HepG2 (cell line): Measurements from ENCODE around the gene CDC42EP1. TPM values are rescaled to one million over a fixed set of nuclear protein-coding genes. Genes with fewer than 3 reads are reported as not detected.

Experiments
- ATAC-seq: fragments of 200-7000 bp; cut with Tn5 transposase; 3 replicates; pipeline ENCODE4 v1.9.1; 2020; ENCODE audit warnings: mild to moderate bottlenecking, moderate library complexity
- BruUV-seq: library from RNA; stranded (reverse); fragments of 400-500 nt; replicated peaks from 2 replicates; lab custom pipeline; 2021; lab: Mats Ljungman, UMichigan
- CTCF ChIA-PET: fragments of 300-600 bp; formaldehyde crosslinking; extraction: SDS; loops from one replicate; lab custom pipeline; 2021; ENCODE audit warnings: low total read pairs, inconsistent platforms, low intra/inter-chr PET ratio; lab: Yijun Ruan, JAX
- POLR2A ChIA-PET: fragments of 350-600 bp; sonication (Branson Sonifier 250); formaldehyde crosslinking; loops from one replicate; lab custom pipeline; 2020; ENCODE audit warnings: antibody characterized with exemption, inconsistent platforms; lab: Yijun Ruan, JAX
- DNase-seq: peaks from one replicate; pipeline ENCODE4 v3.0.0-alpha.2; 2015; ENCODE audit warnings: low spot score
- FAIRE-seq: peaks from 3 replicates; lab custom pipeline; 2011; peaks lifted over from hg19 to GRCh38; lab: Jason Lieb, UNC
- H2AFZ ChIP-seq: one replicate; pipeline ENCODE4 v1.6.1; 2011; ENCODE audit warnings: low read length, inconsistent platforms
- H3K27ac ChIP-seq: fragments of 300-600 bp; 3 replicates; pipeline ENCODE4 v1.8.0; 2011; ENCODE audit warnings: mixed run types, mild to moderate bottlenecking, mixed read lengths, low read length, inconsistent platforms; ENCODE audit not compliant: insufficient read depth; ENCODE audit errors: extremely low read length
- H3K27me3 ChIP-seq, 2 experiments: fragments of 200-600 bp in 1 of 2; 2 replicates in 1 of 2; 3 replicates in 1 of 2; pipeline versions ENCODE4 v1.6.0 to v1.8.0; 2011; ENCODE audit warnings: low read length in 2 of 2, mild to moderate bottlenecking in 2 of 2, moderate library complexity in 2 of 2, inconsistent platforms in 1 of 2; ENCODE audit not compliant: insufficient read depth in 2 of 2, control insufficient read depth in 1 of 2
- H3K36me3 ChIP-seq, 2 experiments: fragments of 200-600 bp in 1 of 2; replicated peaks in 1 of 2; 2 replicates in 1 of 2; 3 replicates in 1 of 2; pipeline versions ENCODE4 v1.5.1 to v1.8.0; 2011; ENCODE audit warnings: low read length in 2 of 2, inconsistent platforms in 1 of 2; ENCODE audit not compliant: insufficient read depth in 2 of 2, control insufficient read depth in 1 of 2
- H3K4me1 ChIP-seq: 2 replicates; pipeline ENCODE4 v1.5.1; 2012; ENCODE audit warnings: low read length, inconsistent platforms; ENCODE audit not compliant: insufficient read depth
- H3K4me2 ChIP-seq: 2 replicates; pipeline ENCODE4 v1.6.0; 2011; ENCODE audit warnings: low read depth, low read length, inconsistent platforms
- H3K4me3 ChIP-seq, 3 experiments: fragments of 200-600 bp in 1 of 3; sonication (generic), shearing (Covaris generic) in 1 of 3; replicated peaks in 1 of 3; 2 replicates each; pipeline ENCODE4 v1.5.1; 2011 to 2016; ENCODE audit warnings: low read length in 3 of 3, inconsistent platforms in 2 of 3, low read depth in 2 of 3, mild to moderate bottlenecking in 2 of 3, control low read depth in 1 of 3, mixed read lengths in 1 of 3; ENCODE audit not compliant: insufficient read depth in 1 of 3
- H3K79me2 ChIP-seq: one replicate; pipeline ENCODE4 v1.6.1; 2011; ENCODE audit warnings: low read length, inconsistent platforms; ENCODE audit not compliant: insufficient read depth
- H3K9ac ChIP-seq: 2 replicates; pipeline ENCODE4 v1.6.0; 2011; ENCODE audit warnings: mild to moderate bottlenecking, low read depth, low read length, inconsistent platforms; ENCODE audit not compliant: insufficient read depth
- H3K9me3 ChIP-seq: 2 replicates; pipeline ENCODE4 v1.5.1; 2012; ENCODE audit warnings: mild to moderate bottlenecking, low read length
- H4K20me1 ChIP-seq: 2 replicates; pipeline ENCODE4 v1.6.0; 2011; ENCODE audit warnings: inconsistent platforms, mild to moderate bottlenecking, low read length, moderate library complexity; ENCODE audit not compliant: insufficient read depth
- YEATS2 ChIP-seq: sonication (generic); formaldehyde crosslinking; IDR thresholded peaks from 2 replicates; pipeline ENCODE4 v1.4.0; 2020; ENCODE audit warnings: missing genetic modification reagents, borderline replicate concordance
- WGBS: methylation state at CpG from one replicate; pipeline ENCODE4 v1.1.6; 2017; ENCODE audit warnings: low lambda C conversion rate; 5-methylcytosine and 5-hydroxymethylcytosine counted together
- in situ Hi-C: cut with HindIII; loops from 2 replicates; pipeline ENCODE4 v1.10.0; 2017; ENCODE audit warnings: low pct_unique_long_range_greater_than_20kb; ENCODE audit not compliant: extremely low pct_ligation_motif_present
- intact Hi-C: fragments of 100-400 bp; cut with micrococcal nuclease; formaldehyde crosslinking; loops from one replicate; pipeline ENCODE4 v1.10.0; 2022; ENCODE audit not compliant: unreplicated experiment
- polyA plus RNA-seq, 8 experiments: library from polyadenylated mRNA; depleted of rRNA in 3 of 8; stranded (reverse) in 7 of 8; unstranded in 1 of 8; fragments of >200 nt; fragmentation: Illumina TruSeq in 4 of 8; extraction: Trizol in 4 of 8; gene quantifications; 2 replicates each; pipeline versions ENCODE4 v1.2.1 to v1.2.3, GENCODE V29; 2011 to 2016; ENCODE audit warnings: low read depth in 4 of 8, missing spikeins in 1 of 8, mixed read lengths in 1 of 8; ENCODE audit not compliant: insufficient read depth in 1 of 8
- total RNA-seq, 5 experiments: library from RNA; depleted of rRNA; stranded (reverse); fragments of >200 nt; fragmentation: Illumina TruSeq; extraction: Trizol; gene quantifications; 2 replicates each; pipeline ENCODE4 v1.2.3, GENCODE V29; 2016; ENCODE audit warnings: low read depth in 1 of 5
- TF ChIP-seq, protein P1 (sequence below): sonication (generic); formaldehyde crosslinking; IDR thresholded peaks from 2 replicates; pipeline ENCODE4 v1.4.0; 2020; ENCODE audit warnings: missing genetic modification reagents
- TF ChIP-seq, protein P2 (sequence below): fragments of 450-650 bp; IDR thresholded peaks from 2 replicates; pipeline ENCODE4 v1.6.1; 2017; ENCODE audit warnings: mild to moderate bottlenecking

CDC42EP1 gene
- total and polyA plus RNA-seq, 2 of the 13 experiments (the other 11 are each of a cell fraction or from before 2014, with no cell fraction given), result 17.1 to 29.5 TPM

DNA sequence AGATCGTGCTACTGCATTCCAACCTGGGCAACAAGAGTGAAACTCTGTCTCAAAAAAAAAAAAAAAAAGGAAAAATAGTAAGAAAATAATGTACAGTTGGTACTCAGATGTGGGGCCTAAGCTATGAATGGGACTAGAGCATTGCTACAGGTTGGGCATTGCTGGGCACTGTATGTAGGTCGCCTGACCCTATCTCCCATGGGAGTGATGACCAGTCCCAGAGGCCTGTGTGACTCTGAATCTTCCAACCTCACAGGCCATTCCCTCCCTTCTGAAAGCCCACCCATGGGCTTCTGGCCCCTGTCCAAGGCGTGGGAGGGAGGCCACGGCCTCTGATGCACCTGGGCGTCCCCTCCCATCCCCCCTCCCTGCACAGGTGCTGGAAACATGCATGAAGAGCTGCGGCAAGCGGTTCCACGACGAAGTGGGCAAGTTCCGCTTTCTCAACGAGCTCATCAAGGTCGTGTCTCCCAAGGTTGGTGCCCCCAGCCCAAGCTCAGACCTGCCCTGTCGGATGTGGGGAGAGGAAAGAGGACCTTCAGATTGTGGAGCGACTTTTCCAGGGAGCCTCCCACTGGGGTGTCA lies 57.9 kb downstream of the CDC42EP1 start:
- DNase-seq (no peak), FAIRE-seq (no peak), ATAC-seq (no peak)
- Histone ChIP-seq H3K4me2 (no peak overlapping the region), H3K79me2 (no peaks in the 10 kb centered on the region), H3K9me3 (no peaks in the 10 kb centered on the region), H3K27me3 (no peaks in the 10 kb centered on the region; a peak in 1 of 5 replicates), H3K9ac (no peak overlapping the region), H4K20me1 (no peaks in the 10 kb centered on the region), H2AFZ (no peak overlapping the region), H3K36me3 (peaks cover 21 to 42% of the 10 kb centered on the region in 2 experiments; a peak in 4 of 5 replicates), H3K4me3 (no peak overlapping the region), H3K4me1 (peaks cover 1% of the 10 kb centered on the region; the same call in 1 of the 2 replicates), H3K27ac (no peak overlapping the region)
- BruUV-seq, result TSS peak; percentile 58
- in situ Hi-C loops, result no loop called here
- intact Hi-C loops, result no loop called here
- WGBS, result 95% methylated on average over 11 of the region's 14 CpGs
- CTCF ChIA-PET, result no interaction called here
- POLR2A ChIA-PET, result interaction anchor here (0.6 to 1.1 kb wide), 3 partner anchors 9 to 82 kb away, joined by 3 to 7 read pairs (median 3); partner anchors contain the start of gene GGA1
- no peak for TF ChIP-seq YEATS2
- TF ChIP-seq, protein P1, sequence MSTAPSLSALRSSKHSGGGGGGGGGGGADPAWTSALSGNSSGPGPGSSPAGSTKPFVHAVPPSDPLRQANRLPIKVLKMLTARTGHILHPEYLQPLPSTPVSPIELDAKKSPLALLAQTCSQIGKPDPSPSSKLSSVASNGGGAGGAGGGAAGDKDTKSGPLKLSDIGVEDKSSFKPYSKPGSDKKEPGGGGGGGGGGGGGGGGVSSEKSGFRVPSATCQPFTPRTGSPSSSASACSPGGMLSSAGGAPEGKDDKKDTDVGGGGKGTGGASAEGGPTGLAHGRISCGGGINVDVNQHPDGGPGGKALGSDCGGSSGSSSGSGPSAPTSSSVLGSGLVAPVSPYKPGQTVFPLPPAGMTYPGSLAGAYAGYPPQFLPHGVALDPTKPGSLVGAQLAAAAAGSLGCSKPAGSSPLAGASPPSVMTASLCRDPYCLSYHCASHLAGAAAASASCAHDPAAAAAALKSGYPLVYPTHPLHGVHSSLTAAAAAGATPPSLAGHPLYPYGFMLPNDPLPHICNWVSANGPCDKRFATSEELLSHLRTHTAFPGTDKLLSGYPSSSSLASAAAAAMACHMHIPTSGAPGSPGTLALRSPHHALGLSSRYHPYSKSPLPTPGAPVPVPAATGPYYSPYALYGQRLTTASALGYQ (CRISPR knock-in tag), result no peak
- TF ChIP-seq, protein P2, sequence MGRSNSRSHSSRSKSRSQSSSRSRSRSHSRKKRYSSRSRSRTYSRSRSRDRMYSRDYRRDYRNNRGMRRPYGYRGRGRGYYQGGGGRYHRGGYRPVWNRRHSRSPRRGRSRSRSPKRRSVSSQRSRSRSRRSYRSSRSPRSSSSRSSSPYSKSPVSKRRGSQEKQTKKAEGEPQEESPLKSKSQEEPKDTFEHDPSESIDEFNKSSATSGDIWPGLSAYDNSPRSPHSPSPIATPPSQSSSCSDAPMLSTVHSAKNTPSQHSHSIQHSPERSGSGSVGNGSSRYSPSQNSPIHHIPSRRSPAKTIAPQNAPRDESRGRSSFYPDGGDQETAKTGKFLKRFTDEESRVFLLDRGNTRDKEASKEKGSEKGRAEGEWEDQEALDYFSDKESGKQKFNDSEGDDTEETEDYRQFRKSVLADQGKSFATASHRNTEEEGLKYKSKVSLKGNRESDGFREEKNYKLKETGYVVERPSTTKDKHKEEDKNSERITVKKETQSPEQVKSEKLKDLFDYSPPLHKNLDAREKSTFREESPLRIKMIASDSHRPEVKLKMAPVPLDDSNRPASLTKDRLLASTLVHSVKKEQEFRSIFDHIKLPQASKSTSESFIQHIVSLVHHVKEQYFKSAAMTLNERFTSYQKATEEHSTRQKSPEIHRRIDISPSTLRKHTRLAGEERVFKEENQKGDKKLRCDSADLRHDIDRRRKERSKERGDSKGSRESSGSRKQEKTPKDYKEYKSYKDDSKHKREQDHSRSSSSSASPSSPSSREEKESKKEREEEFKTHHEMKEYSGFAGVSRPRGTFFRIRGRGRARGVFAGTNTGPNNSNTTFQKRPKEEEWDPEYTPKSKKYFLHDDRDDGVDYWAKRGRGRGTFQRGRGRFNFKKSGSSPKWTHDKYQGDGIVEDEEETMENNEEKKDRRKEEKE, result no peak
